BJ (cell line): ENCODE results near the gene PNPLA7. TPM values are rescaled to one million over a fixed set of nuclear protein-coding genes. Genes with fewer than 3 reads are reported as not detected.
"Not testable (repeated sequence)": the region's sequence is repeated elsewhere in the genome, so short reads cannot be mapped to it uniquely, and the experiment has no call there.

Experiments used
- CTCF ChIA-PET: fragments of 350-600 bp; formaldehyde crosslinking; extraction: SDS; loops from one replicate; lab custom pipeline; 2021; ENCODE audit warnings: antibody characterized with exemption, inconsistent platforms; lab: Yijun Ruan, JAX
- POLR2A ChIA-PET: fragments of 300-600 bp; sonication (Branson Sonifier 250); formaldehyde crosslinking; extraction: SDS; loops from one replicate; lab custom pipeline; 2021; ENCODE audit warnings: antibody characterized with exemption; lab: Charles Lee
- DNase-seq: peaks from one replicate; pipeline ENCODE4 v3.0.0-alpha.2; 2011; ENCODE audit warnings: low read depth
- H3K27me3 ChIP-seq: 2 replicates; pipeline ENCODE4 v1.6.0; 2011; ENCODE audit warnings: low read length; ENCODE audit not compliant: control insufficient read depth, insufficient read depth
- H3K36me3 ChIP-seq: 2 replicates; pipeline ENCODE4 v1.5.1; 2011; ENCODE audit warnings: low read length; ENCODE audit not compliant: control insufficient read depth, insufficient read depth
- H3K4me3 ChIP-seq: 2 replicates; pipeline ENCODE4 v1.5.1; 2011; ENCODE audit warnings: low read depth, mild to moderate bottlenecking, control low read depth, low read length
- polyA plus RNA-seq: library from polyadenylated mRNA; depleted of rRNA; stranded (reverse); fragments of >200 nt; gene quantifications from 2 replicates; pipeline ENCODE4 v1.2.3, GENCODE V29; 2011
- TF ChIP-seq, protein P1 (sequence below): IDR thresholded peaks from 2 replicates; pipeline ENCODE4 v1.5.1; 2011; ENCODE audit warnings: low read depth, mild to moderate bottlenecking, control low read depth, inconsistent platforms, low read length, moderate library complexity; ENCODE audit not compliant: insufficient read depth

The PNPLA7 gene
- polyA plus RNA-seq, 1 experiment, result 0.63 TPM

DNA sequence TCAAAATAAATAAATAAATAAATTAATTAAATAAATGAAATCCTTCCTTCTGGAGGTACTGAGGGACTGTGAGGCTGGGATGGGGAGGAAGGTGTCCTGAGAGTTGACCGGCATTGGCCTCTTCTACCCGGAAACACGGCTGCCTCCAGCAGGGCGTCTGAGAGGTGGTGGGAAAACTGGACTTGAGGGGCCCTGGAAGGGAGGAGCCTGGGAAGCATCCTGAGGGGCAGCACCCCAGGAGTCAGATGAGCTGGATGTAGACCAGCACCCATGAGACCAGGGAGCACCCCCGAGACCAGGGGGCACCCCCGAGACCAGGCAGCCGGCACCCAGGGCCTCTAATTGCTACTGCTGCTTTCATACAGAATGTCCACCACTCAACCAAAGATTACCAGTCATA lies 82.3 kb downstream of the PNPLA7 start:
- H3K36me3 ChIP-seq, result no peaks in the 10 kb centered on the region
- H3K27me3 ChIP-seq, result no peaks in the 10 kb centered on the region
- H3K4me3 ChIP-seq, result no peak overlapping the region
- TF ChIP-seq, protein P1, sequence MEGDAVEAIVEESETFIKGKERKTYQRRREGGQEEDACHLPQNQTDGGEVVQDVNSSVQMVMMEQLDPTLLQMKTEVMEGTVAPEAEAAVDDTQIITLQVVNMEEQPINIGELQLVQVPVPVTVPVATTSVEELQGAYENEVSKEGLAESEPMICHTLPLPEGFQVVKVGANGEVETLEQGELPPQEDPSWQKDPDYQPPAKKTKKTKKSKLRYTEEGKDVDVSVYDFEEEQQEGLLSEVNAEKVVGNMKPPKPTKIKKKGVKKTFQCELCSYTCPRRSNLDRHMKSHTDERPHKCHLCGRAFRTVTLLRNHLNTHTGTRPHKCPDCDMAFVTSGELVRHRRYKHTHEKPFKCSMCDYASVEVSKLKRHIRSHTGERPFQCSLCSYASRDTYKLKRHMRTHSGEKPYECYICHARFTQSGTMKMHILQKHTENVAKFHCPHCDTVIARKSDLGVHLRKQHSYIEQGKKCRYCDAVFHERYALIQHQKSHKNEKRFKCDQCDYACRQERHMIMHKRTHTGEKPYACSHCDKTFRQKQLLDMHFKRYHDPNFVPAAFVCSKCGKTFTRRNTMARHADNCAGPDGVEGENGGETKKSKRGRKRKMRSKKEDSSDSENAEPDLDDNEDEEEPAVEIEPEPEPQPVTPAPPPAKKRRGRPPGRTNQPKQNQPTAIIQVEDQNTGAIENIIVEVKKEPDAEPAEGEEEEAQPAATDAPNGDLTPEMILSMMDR, result no peak
- CTCF ChIA-PET, result interaction anchor here (0.6 kb wide), 2 partner anchors 27 to 166 kb away, joined by 3 read pairs; no protein-coding TSS in a partner anchor
- no peak for DNase-seq
- POLR2A ChIA-PET, result no interaction called here

DNA sequence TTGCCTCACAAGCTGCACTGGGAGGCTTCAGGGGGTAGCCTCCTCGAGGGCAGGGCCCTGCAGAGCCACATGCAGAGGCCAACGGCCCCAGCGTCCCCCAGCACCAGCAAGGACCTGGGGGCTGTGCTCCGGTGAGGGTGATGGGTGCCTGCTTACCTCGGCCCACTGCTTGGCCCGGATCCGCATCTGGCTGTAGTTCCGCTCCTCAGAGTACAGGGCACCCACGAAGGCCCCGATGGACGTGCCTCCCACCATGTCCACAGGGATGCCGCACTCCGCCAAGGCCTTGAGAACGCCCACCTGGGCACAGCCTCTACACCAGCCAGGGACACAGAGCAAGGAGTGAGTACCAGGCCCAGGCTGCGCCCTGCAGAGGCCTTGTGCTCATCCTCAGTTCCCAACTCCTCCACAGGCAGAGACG lies 83.0 kb downstream of the PNPLA7 start:
- CTCF ChIA-PET, result no interaction called here
- TF ChIP-seq, protein P1, result no peak
- no peak for DNase-seq
- no peak overlapping the region for H3K4me3 ChIP-seq
- H3K27me3 ChIP-seq, result no peaks in the 10 kb centered on the region
- POLR2A ChIA-PET, result no interaction called here
- no peaks in the 10 kb centered on the region for H3K36me3 ChIP-seq

DNA sequence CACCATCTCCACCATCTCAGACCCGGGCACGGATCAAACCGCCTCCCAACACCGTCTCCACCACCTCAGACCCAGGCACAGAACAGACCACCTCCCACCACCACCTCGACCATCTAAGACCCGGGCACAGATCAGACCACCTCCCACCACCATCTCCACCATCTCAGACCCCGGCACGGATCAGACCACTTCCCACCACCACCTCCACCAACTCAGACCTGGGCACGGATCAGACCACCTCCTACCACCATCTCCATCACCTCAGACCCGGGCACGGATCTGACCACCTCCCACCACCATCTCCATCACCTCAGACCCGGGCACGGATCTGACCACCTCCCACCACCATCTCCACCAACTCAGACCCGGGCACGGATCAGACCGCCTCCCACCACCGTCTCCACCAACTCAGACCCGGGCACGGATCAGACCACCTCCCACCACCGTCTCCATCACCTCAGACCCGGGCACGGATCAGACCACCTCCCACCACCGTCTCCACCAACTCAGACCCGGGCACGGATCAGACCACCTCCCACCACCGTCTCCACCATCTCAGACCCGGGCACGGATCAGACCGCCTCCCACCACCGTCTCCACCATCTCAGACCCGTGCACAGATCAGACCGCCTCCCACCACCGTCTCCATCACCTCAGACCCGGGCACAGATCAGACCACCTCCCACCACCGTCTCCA lies 83.7 kb downstream of the PNPLA7 start:
- DNase-seq, H3K27me3 ChIP-seq, H3K36me3 ChIP-seq, CTCF ChIA-PET, POLR2A ChIA-PET, H3K4me3 ChIP-seq: not testable (repeated sequence)

DNA sequence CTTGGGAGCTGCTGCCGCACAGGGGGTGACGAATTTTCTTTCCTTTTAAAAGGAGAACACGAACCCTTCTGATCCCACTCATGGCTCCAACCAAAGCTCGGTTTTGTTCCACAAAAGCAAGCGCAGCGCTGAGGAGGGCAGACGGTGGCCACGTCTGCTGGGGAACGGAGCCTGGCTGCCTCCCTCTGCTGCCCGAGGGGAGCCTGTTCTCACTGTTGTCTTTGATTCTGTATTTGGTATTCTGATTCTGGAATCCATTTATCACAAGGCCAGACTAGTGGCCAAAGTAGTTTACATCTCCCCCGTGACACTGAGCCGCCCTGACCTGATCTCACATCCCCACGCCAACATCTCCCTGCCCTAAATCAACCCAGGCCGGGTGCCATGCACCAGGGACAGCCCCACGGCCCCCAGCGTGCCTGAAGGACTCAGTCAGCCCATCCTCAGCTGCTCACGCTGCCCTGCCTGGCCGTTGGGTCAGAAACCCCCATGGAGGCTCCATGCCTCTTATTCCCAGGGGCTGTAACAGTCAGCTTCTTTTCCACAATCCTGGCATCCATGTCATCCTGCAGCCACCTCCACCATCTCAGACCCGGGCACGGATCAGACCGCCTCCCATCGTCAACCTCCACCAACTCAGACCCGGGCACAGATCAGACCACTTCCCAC lies 84.3 kb downstream of the PNPLA7 start:
- Histone ChIP-seq H3K36me3 (no peaks in the 10 kb centered on the region), H3K27me3 (no peaks in the 10 kb centered on the region), H3K4me3 (no peak overlapping the region)
- TF ChIP-seq, protein P1, result no peak
- CTCF ChIA-PET, result no interaction called here
- POLR2A ChIA-PET, result no interaction called here
- no peak for DNase-seq

DNA sequence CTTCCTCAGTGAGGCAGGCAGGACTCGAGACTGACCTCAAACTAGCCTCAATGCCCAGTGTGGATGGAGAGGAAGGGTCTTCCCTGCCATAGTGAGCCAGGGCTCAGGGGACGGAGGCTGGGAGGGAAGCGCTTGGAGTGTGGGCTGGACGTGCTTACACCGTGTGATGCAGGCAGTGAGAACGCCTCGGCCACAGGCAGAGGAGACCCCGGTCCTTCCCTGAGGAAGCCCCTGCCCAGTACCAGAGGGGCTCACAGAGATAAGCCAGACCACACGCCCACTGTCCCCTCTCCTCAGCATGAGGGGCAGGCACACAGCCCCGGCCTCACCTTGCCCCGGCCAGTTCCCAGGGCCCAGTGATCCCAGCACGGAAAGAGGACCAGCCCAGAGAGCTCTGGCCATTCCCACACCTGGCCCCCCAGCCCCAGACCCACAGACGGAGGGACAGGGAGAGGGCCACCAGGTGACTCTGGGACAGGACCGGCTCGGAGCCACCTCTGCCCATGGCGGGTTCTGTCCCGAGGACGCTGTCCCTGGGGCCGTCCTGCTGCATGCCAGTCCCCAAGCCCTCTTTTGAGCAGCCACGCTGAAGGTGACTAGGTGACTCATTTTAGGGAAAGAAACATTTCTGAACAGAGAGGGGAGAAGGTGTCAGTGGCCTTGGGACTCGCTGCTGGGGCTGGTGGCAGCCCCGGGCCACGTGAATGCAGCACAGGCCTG lies 85.0 kb downstream of the PNPLA7 start:
- DNase-seq, result no peak
- ChIA-PET POLR2A (no interaction called here), CTCF (no interaction called here)
- Histone ChIP-seq H3K4me3 (no peak overlapping the region), H3K36me3 (no peaks in the 10 kb centered on the region), H3K27me3 (no peaks in the 10 kb centered on the region)
- TF ChIP-seq, protein P1, result no peak
